NCI-H2107 (cell line): ENCODE results near the gene ABCC2.
"Not testable (repeated sequence)": the region's sequence is repeated elsewhere in the genome, so short reads cannot be mapped to it uniquely, and the experiment has no call there.

Experiments used
- DNase-seq: peaks from one replicate; lab custom pipeline; 2025; lab: John Stamatoyannopoulos, UW

ABCC2 gene

GRCh38 chr10:99782447-99783286 lies at the start of gene ABCC2:
ABCC2 (plus strand) TSS chr10:99782640; CDS start chr10:99782845, 205 bp downstream.
- no peak for DNase-seq

DNA sequence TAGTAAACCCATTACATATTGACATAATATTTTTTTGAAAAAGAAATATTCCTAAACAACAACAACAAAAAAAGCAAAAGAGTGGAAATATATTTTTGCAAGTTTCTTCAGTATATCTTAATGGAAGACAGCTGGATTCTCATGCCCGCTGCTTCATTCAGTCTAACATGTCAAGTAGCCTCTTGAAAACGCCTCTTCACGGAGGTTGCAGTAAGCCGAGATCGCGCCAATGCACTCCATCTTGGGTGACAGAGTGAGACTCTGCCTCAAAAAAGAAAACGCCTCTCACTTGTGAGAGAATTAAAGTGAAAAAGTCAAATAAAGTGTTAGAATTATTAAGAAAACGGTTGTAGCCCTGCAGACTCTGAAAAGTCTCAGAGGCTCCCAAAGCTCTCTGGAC lies 49.1 kb upstream of the ABCC2 start:
- DNase-seq = peak; percentile 44

GRCh38 chr10:99734111-99734510 lies 48.3 kb upstream of the ABCC2 start:
- not testable (repeated sequence) for DNase-seq

DNA sequence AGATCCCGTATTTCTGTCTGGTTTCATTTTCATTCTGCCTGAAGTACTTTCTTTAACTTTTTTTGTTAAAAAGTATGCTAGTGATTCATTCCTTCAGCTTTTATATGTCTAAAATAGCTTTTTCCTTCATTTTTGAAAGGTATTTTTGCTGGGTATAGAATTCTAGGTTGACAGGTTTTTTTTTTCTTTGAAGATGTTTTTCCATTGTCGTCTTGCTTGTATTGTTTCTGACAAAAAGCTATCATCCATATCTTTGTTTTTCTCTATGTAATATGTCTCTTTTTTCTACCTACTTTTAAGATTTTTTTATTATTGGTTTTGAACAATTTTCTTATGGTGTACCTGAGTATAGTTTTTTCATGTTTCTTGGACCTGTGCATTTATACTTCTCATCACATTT lies 42.2 kb upstream of the ABCC2 start:
- DNase-seq = no peak

GRCh38 chr10:99740933-99741559 lies 41.4 kb upstream of the ABCC2 start:
- DNase-seq = no peak

DNA sequence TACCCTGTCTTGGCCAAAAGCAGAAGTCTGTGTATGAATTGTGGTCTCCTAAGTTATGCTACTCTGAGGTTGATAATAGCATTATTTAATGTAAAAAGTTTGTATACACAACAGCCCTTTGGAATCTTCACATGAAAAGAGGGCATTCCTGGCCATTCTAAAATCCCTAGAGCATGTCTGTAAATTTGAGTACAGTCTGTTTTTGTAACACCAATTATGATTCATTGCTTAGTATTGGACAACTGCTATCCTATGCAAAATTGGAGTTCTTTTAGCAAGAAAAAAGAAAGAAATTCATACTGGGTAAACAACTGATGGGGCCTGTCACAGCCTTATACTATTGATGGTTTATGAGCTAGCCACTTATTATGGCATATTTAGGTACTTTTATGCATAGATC lies 40.2 kb upstream of the ABCC2 start:
- no peak for DNase-seq

DNA sequence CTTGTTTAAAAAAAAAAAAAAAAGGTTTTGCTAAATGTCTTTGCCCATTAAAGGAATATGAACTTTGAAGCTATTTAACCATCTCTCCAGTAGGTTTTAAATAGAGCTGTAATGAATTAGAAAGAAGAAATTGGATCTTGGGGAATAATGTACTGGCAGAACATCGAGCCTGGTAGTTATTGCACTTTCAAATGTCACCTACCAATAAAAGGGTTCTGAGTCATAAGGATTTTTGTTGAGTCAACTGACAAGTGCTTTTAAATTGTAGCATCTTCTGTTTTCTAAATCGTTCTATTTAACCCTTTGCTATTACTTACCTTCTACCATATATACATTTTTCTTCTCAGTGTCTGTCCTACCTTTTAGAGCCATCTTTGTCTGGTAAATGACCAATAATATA lies 39.7 kb upstream of the ABCC2 start:
- DNase-seq = no peak

DNA sequence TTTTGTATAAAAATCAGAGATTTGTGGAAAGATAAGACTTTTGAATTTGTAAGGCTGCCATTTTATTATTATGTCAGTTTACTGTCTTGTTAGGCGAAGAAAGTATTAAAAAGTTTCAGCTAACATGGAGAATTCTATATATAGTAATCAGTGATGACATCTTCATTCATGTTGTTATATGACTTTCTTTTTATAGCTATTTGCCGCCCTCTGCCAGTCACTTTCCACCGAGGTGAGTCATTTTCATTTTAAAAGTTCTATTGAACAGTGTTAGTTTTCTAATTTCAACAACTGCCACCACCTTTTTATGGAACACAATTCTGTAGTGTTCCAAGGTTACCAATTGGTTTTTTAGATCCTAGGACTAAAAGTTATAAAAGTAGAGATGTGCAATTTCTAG lies 38.6 kb upstream of the ABCC2 start:
- no peak for DNase-seq

DNA sequence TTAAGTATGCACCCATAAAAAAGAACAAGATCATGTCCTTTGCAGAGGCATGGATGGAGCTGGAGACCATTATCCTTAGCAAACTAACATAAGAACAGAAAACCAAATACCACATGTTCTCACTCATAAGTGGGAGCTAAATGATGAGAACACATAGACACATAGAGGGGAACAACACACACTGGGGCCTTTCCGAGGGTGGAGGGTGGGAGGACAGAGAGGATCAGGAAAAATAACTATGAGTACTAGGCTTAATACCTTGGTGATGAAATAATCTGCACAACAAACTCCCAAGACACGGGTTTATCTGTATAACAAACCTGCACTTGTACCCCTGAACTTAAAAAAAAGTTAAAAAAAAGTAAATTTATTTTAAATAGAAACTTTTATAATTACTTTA lies 36.3 kb upstream of the ABCC2 start:
- not testable (repeated sequence) for DNase-seq

GRCh38 chr10:99748823-99749451 lies 33.5 kb upstream of the ABCC2 start:
- no peak for DNase-seq

- no peak for DNase-seq
Measured at GRCh38 chr10:99750641-99751040, 31.8 kb upstream of the ABCC2 start.

DNA sequence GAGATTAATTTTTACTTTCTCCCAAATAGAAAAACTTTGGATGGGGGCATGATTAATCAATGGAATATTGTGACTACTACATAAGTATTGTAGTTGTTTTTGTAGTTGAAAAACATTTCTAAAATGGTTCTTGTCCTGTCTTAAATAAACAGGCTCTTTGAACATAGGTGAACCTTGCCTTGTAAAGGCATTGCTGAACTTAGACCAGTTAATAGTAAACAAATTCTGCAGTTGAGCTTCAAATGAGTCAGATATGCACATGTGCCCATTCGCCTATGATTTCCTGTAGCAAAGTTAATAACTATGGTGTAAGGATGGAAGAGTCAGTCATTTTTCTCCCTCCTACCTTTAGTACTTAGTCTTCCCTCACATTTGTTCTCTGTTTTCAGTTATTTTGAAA lies 27.8 kb upstream of the ABCC2 start:
- DNase-seq = no peak

GRCh38 chr10:99756159-99756558 lies 26.3 kb upstream of the ABCC2 start:
- DNase-seq = no peak

DNA sequence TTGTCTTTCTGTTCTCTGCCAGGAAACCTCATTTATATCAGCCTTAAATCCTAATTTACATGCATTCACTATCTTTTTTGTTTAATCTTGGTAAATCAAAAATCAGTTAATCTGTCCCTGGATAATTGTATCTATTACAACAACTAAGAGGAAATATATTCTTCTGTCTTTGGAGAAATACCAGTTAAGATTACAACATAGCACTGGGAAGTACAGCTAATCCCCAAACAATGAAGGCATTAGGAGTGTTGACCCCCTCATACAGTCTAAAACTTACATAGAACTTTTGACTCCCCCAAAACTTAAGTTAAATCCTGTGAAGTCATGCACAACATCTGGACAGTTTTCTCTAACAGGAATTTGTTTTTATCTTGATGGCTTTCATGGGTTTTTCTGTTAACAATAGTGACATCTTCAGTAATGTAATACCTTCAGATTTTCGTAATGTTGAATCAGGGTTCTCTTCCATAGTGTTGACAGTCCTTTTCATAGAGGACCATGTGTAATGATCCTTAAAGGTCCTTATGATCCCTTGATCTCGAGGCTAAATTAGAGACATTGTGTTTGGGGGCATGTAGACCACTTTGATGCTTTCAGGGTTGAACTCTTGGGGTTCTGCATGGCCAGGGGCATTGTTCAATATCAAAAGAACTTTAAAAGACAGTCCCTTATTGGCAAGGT lies 24.1 kb upstream of the ABCC2 start:
- DNase-seq = no peak

DNA sequence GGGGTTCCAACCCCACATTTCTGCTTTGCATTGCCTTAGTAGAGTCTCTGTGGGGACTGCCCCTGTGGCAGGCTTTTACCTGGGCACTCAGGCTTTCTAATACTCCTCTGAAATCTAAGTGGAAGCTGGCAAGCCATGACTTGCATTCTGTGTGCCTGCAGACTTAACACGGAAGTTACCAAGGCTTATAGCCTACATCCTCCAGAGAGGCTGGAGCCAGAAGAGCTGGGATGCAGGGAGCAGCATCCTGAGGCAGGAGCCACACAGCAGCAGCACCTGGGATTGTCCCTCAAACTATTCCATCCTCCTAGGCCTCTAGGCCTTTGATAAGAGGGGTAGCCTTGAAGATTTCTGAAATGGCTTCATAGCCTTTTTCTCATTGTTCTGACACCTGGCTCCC lies 22.1 kb upstream of the ABCC2 start:
- DNase-seq = no peak

DNA sequence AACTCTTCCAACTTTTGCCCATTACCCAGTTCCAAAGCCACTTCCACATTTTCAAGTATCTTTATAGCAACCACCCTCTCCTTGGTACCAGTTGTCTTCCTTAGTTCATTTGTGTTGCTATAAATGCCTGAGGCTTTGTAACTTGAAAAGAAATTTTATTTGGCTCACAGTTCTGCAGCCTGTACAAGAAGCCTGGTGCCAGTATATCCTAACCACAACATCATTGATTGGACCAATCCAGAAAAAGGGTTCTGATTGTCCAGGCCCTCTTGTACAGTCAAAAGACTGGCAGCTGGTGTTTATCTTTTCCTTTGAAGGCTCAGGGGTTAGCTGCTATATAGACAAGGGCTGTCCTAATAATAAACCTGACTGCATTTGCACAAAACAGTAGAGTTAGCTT lies 21.1 kb upstream of the ABCC2 start:
- DNase-seq = no peak

DNA sequence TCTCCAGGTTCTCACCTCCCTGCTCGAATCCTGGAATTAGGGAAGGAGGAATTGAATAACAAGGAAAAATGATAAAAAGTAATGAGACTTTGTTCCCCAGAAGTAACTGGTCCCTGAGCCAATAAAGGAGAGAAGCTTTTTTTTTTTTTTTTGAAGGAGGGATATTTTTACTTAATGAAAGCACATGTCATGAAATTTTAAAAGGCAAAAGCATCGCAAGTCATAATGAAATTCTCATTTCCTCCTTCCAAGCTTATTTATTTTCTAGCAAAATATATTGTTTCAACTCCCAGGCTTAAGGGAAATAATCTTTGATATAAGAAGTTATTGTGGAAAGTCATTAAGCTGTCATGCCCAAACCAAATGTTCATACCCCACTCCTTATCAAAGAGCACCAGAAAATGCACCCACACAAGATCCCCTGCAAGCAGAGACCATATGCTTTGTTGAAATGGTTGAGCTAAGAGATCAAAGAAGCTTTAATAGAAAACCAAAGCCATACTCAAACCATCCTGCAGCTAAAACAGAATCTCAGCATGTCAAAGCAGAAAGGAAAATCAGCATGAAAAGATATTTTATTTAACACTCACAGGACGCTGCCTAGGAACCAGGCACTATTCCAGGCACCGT lies 16.7 kb upstream of the ABCC2 start:
- no peak for DNase-seq

- DNase-seq = no peak
Measured at GRCh38 chr10:99766302-99766681, 16.1 kb upstream of the ABCC2 start.

- no peak for DNase-seq
Measured at GRCh38 chr10:99767901-99768300, 14.5 kb upstream of the ABCC2 start.

GRCh38 chr10:99768556-99768955 lies 13.9 kb upstream of the ABCC2 start:
- no peak for DNase-seq

GRCh38 chr10:99769706-99770105 lies 12.7 kb upstream of the ABCC2 start:
- DNase-seq = no peak

- DNase-seq = no peak
Measured at GRCh38 chr10:99770408-99771045, 11.9 kb upstream of the ABCC2 start.
